Limb (tissue), 2 donors: ENCODE measurements around the gene DNTT.
A peak's percentile ranks its signal among the peaks of the same experiment; 100 is the strongest.

Source experiments
- DNase-seq, 2 donors: peaks; one replicate each; pipeline ENCODE4 v3.0.0-alpha.2; 2016; ENCODE audit errors: extremely low spot score in 2 of 2

The DNTT gene

GRCh38 chr10:96342402-96342801 is 38.2 kb downstream of the DNTT start:
- DNase-seq = no peak

- DNase-seq = no peak
These were observed 39.9 kb downstream of the DNTT start for GRCh38 chr10:96344178-96344577.

GRCh38 chr10:96345222-96345621 is 41.0 kb downstream of the DNTT start:
- no peak for DNase-seq

GRCh38 chr10:96346295-96346694 is 42.1 kb downstream of the DNTT start:
- no peak for DNase-seq

GRCh38 chr10:96352027-96352426 is 47.8 kb downstream of the DNTT start:
- DNase-seq = no peak

- no peak for DNase-seq
These were observed 48.3 kb downstream of the DNTT start for GRCh38 chr10:96352582-96352981.

- no peak for DNase-seq
These were observed 52.9 kb downstream of the DNTT start for GRCh38 chr10:96357038-96357620.

- DNase-seq = no peak
These were observed 54.8 kb downstream of the DNTT start, which contains the start of gene OPALIN for GRCh38 chr10:96358851-96359540. Gene OPALIN, minus strand, starts transcription at chr10:96359002. Its CDS starts 106 bp downstream, at chr10:96358896.

- no peak for DNase-seq
These were observed 55.4 kb downstream of the DNTT start for GRCh38 chr10:96359616-96360015.

- no peak for DNase-seq
These were observed 56.1 kb downstream of the DNTT start for GRCh38 chr10:96360331-96360730.

- DNase-seq = no peak
These were observed 56.5 kb downstream of the DNTT start for GRCh38 chr10:96360766-96361165.

- no peak for DNase-seq
These were observed 61.3 kb downstream of the DNTT start for GRCh38 chr10:96365571-96365970.

GRCh38 chr10:96366508-96366907 is 62.3 kb downstream of the DNTT start:
- DNase-seq = no peak

- no peak for DNase-seq
These were observed 63.2 kb downstream of the DNTT start for GRCh38 chr10:96367470-96367869.

- no peak for DNase-seq
These were observed 64.7 kb downstream of the DNTT start for GRCh38 chr10:96368971-96369370.

GRCh38 chr10:96369890-96370583 is 65.8 kb downstream of the DNTT start:
- no peak for DNase-seq

- DNase-seq = peak; percentile 36 to 66
These were observed 66.4 kb downstream of the DNTT start for GRCh38 chr10:96370584-96371157.

- DNase-seq = no peak
These were observed 67.1 kb downstream of the DNTT start for GRCh38 chr10:96371356-96371755.

- DNase-seq = no peak
These were observed 69.8 kb downstream of the DNTT start for GRCh38 chr10:96374004-96374403.

- no peak for DNase-seq
These were observed 70.4 kb downstream of the DNTT start for GRCh38 chr10:96374639-96374984.

- peak; percentile 89 to 90 for DNase-seq
These were observed 71.0 kb downstream of the DNTT start for GRCh38 chr10:96374985-96375830.

- DNase-seq = no peak
These were observed 72.2 kb downstream of the DNTT start for GRCh38 chr10:96376483-96376882.
